RWPE2 (cell line): Measurements from ENCODE around the gene CIAO2A.

ENCODE experiments used
- ATAC-seq: fragments of 200-7000 bp; cut with Tn5 transposase; 3 replicates; pipeline ENCODE4 v1.9.1; 2021; ENCODE audit warnings: low read depth
- DNase-seq: peaks from one replicate; pipeline ENCODE4 v3.0.0-alpha.2; 2020; ENCODE audit warnings: low spot score
- H3K27ac ChIP-seq: fragments of 450-650 bp; 2 replicates; pipeline ENCODE4 v1.5.1; 2017; ENCODE audit warnings: mild to moderate bottlenecking; ENCODE audit not compliant: poor library complexity, severe bottlenecking
- H3K27me3 ChIP-seq: fragments of 250-450 bp; sonication (Bioruptor Pico); 2 replicates; pipeline ENCODE4 v1.5.1; 2021; ENCODE audit warnings: mild to moderate bottlenecking, moderate library complexity; ENCODE audit not compliant: insufficient read depth, poor library complexity, severe bottlenecking
- H3K36me3 ChIP-seq: fragments of 250-450 bp; sonication (Bioruptor Pico); 2 replicates; pipeline ENCODE4 v1.5.1; 2020; ENCODE audit warnings: low read depth, mild to moderate bottlenecking, moderate library complexity
- H3K4me1 ChIP-seq: fragments of 250-450 bp; sonication (Bioruptor Pico); 2 replicates; pipeline ENCODE4 v1.5.1; 2021; ENCODE audit warnings: mild to moderate bottlenecking, moderate library complexity; ENCODE audit not compliant: insufficient read depth, poor library complexity, severe bottlenecking
- H3K4me3 ChIP-seq: fragments of 250-450 bp; sonication (Bioruptor Pico); 2 replicates; pipeline ENCODE4 v1.5.1; 2021; ENCODE audit warnings: mild to moderate bottlenecking, moderate library complexity; ENCODE audit not compliant: severe bottlenecking
- H3K9me3 ChIP-seq: fragments of 250-450 bp; sonication (Bioruptor Pico); 2 replicates; pipeline ENCODE4 v1.5.1; 2021; ENCODE audit warnings: mild to moderate bottlenecking, moderate library complexity; ENCODE audit not compliant: severe bottlenecking
- CTCF ChIP-seq: fragments of 450-650 bp; IDR thresholded peaks from one replicate; pipeline ENCODE4 v1.5.1; 2017; ENCODE audit warnings: mild to moderate bottlenecking, moderate library complexity; ENCODE audit not compliant: poor library complexity, severe bottlenecking

CIAO2A gene

GRCh38 chr15:64131547-64131946 is 37.9 kb upstream of the CIAO2A start:
- H3K9me3 ChIP-seq = no peaks in the 10 kb centered on the region
- peaks cover 99% of the 10 kb centered on the region for H3K36me3 ChIP-seq
- ATAC-seq (no peak), DNase-seq (no peak)
- TF ChIP-seq CTCF = no peak
- H3K27ac ChIP-seq = no peak overlapping the region
- H3K27me3 ChIP-seq = no peaks in the 10 kb centered on the region
- H3K4me1 ChIP-seq = no peaks in the 10 kb centered on the region
- no peak overlapping the region for H3K4me3 ChIP-seq

GRCh38 chr15:64130159-64130558 is 36.5 kb upstream of the CIAO2A start:
- TF ChIP-seq CTCF = no peak
- no peak for DNase-seq
- H3K4me3 ChIP-seq = no peak overlapping the region
- ATAC-seq = no peak
- H3K9me3 ChIP-seq = no peaks in the 10 kb centered on the region
- H3K36me3 ChIP-seq = peaks cover 95% of the 10 kb centered on the region
- no peak overlapping the region for H3K27ac ChIP-seq
- H3K27me3 ChIP-seq = no peaks in the 10 kb centered on the region
- H3K4me1 ChIP-seq = no peaks in the 10 kb centered on the region

- ATAC-seq (no peak), DNase-seq (no peak)
- no peaks in the 10 kb centered on the region for H3K9me3 ChIP-seq
- no peak overlapping the region for H3K4me3 ChIP-seq
- no peak overlapping the region for H3K27ac ChIP-seq
- no peak for TF ChIP-seq CTCF
- H3K4me1 ChIP-seq = no peaks in the 10 kb centered on the region
- peaks cover 84% of the 10 kb centered on the region for H3K36me3 ChIP-seq
- H3K27me3 ChIP-seq = no peaks in the 10 kb centered on the region
These were observed 34.1 kb upstream of the CIAO2A start for GRCh38 chr15:64127521-64128270.

GRCh38 chr15:64125978-64126377 is 32.3 kb upstream of the CIAO2A start:
- H3K4me3 ChIP-seq = no peak overlapping the region
- no peaks in the 10 kb centered on the region for H3K4me1 ChIP-seq
- H3K36me3 ChIP-seq = peaks cover 84% of the 10 kb centered on the region
- no peaks in the 10 kb centered on the region for H3K27me3 ChIP-seq
- no peak for TF ChIP-seq CTCF
- H3K27ac ChIP-seq = no peak overlapping the region
- DNase-seq (no peak), ATAC-seq (no peak)
- H3K9me3 ChIP-seq = no peaks in the 10 kb centered on the region

- H3K27ac ChIP-seq = no peak overlapping the region
- no peaks in the 10 kb centered on the region for H3K9me3 ChIP-seq
- TF ChIP-seq CTCF = no peak
- peaks cover 80% of the 10 kb centered on the region for H3K36me3 ChIP-seq
- no peaks in the 10 kb centered on the region for H3K27me3 ChIP-seq
- DNase-seq (no peak), ATAC-seq (no peak)
- H3K4me1 ChIP-seq = no peaks in the 10 kb centered on the region
- H3K4me3 ChIP-seq = no peak overlapping the region
These were observed 29.3 kb upstream of the CIAO2A start for GRCh38 chr15:64122936-64123351.
